ENCODE measurements around the gene ARMH2. TPM values are rescaled to one million over a fixed set of nuclear protein-coding genes. Genes with fewer than 3 reads are reported as not detected.

The ARMH2 gene
- total RNA-seq, 3 donors from 2014 or later (not counting 1 experiment from before 2014, with no cell fraction given), result 0.68 to 3.0 (median 1.2) TPM

DNA sequence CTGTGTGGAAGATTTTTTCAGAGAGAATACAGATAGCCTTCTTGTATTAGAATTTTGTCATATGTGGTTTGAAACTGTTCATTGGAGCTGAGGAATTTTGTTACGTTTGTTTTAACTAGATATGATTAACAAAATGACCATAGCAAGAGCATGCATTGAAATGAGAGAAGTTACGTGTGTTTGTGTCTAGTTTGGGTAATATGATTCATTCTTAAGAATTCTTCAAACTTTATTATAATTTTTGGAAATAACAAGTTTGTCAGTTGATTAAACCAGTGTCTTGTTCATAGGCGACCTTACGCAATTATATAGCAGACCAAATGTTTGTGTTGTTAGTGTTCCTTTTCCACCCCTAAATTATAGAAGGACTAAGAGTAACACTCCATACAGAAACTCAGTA is 18.5 kb downstream of the ARMH2 start:
- Mint-ChIP-seq H3K27me3 (ENCODE audit: low read depth in 2 of 2) (no peaks in the 10 kb centered on the region), H3K36me3 (no peaks in the 10 kb centered on the region), H3K4me1 (peaks cover 16 to 22% of the 10 kb centered on the region in 2 donors), H3K9me3 (no peaks in the 10 kb centered on the region), H3K27ac (no peak overlapping the region), H3K4me3 (no peak overlapping the region)
- Histone ChIP-seq H3K27me3 (ENCODE audit: control insufficient read depth, insufficient read depth, low read length) (no peaks in the 10 kb centered on the region), H3K27ac (ENCODE audit: low read length) (no peak overlapping the region), H3K9me3 (ENCODE audit: control insufficient read depth, insufficient read depth, low read length) (no peaks in the 10 kb centered on the region), H3K36me3 (ENCODE audit: control insufficient read depth, insufficient read depth, low read length) (peaks cover 10% of the 10 kb centered on the region), H3K4me3 (ENCODE audit: low read length) (no peak overlapping the region), H3K4me1 (ENCODE audit: control insufficient read depth, insufficient read depth, low read length) (peaks cover 11% of the 10 kb centered on the region)
- WGBS (ENCODE audit: insufficient coverage), result 89% methylated on average over 1 of the region's 4 CpGs
- intact Hi-C loops (cut with micrococcal nuclease), result no loop called here
- DNase-seq (no peak), ATAC-seq (no peak)
- TF ChIP-seq, protein P1, sequence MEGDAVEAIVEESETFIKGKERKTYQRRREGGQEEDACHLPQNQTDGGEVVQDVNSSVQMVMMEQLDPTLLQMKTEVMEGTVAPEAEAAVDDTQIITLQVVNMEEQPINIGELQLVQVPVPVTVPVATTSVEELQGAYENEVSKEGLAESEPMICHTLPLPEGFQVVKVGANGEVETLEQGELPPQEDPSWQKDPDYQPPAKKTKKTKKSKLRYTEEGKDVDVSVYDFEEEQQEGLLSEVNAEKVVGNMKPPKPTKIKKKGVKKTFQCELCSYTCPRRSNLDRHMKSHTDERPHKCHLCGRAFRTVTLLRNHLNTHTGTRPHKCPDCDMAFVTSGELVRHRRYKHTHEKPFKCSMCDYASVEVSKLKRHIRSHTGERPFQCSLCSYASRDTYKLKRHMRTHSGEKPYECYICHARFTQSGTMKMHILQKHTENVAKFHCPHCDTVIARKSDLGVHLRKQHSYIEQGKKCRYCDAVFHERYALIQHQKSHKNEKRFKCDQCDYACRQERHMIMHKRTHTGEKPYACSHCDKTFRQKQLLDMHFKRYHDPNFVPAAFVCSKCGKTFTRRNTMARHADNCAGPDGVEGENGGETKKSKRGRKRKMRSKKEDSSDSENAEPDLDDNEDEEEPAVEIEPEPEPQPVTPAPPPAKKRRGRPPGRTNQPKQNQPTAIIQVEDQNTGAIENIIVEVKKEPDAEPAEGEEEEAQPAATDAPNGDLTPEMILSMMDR (IDR thresholded peaks at IDR 0.05), result no peak

- Histone ChIP-seq H3K4me3 (ENCODE audit: low read length) (no peak overlapping the region), H3K27me3 (ENCODE audit: control insufficient read depth, insufficient read depth, low read length) (no peaks in the 10 kb centered on the region), H3K9me3 (ENCODE audit: control insufficient read depth, insufficient read depth, low read length) (no peaks in the 10 kb centered on the region), H3K27ac (ENCODE audit: low read length) (no peak overlapping the region), H3K36me3 (ENCODE audit: control insufficient read depth, insufficient read depth, low read length) (peaks cover 6% of the 10 kb centered on the region), H3K4me1 (ENCODE audit: control insufficient read depth, insufficient read depth, low read length) (peaks cover 11% of the 10 kb centered on the region)
- Mint-ChIP-seq H3K36me3 (no peaks in the 10 kb centered on the region), H3K4me3 (no peak overlapping the region), H3K9me3 (no peaks in the 10 kb centered on the region), H3K4me1 (peaks cover 17 to 28% of the 10 kb centered on the region in 2 donors), H3K27ac (no peak overlapping the region), H3K27me3 (ENCODE audit: low read depth in 2 of 2) (no peaks in the 10 kb centered on the region)
- ATAC-seq (no peak), DNase-seq (no peak)
- WGBS (ENCODE audit: insufficient coverage), result 64% methylated on average over 2 of the region's 3 CpGs
- TF ChIP-seq, protein P1 (IDR thresholded peaks at IDR 0.05), result no peak
- intact Hi-C loops (cut with micrococcal nuclease), result loop anchor here (10.0 kb wide), 1 partner anchor 115 kb away; the partner anchor contains the start of genes ACOT13 and TDP2
Measured at GRCh38 chr6:24779416-24780016, 19.2 kb downstream of the ARMH2 start.

DNA sequence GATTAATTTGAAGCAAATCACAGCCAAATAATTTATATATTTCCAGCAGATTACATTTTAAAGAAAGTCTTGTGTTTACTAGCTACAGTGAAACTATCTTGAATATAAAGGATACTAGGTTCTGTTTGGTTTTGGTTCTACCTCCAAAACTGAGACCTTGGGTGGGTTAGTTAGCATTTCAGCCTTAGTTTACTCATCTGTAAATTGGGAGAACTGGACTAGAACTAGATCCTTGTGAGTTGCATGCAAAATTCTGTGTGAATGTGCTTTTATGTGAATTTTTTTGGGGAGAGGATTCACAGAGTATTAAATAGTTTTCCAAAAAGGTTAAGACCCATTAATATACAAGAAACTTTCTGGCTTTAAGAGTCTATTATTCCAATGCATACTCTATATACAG is 19.8 kb downstream of the ARMH2 start:
- peaks cover 17 to 30% of the 10 kb centered on the region in 2 donors for H3K4me1 Mint-ChIP-seq
- no peak for ATAC-seq
- Histone ChIP-seq H3K27ac (ENCODE audit: low read length) (no peak overlapping the region), H3K9me3 (ENCODE audit: control insufficient read depth, insufficient read depth, low read length) (no peaks in the 10 kb centered on the region), H3K36me3 (ENCODE audit: control insufficient read depth, insufficient read depth, low read length) (peaks cover 2% of the 10 kb centered on the region), H3K27me3 (ENCODE audit: control insufficient read depth, insufficient read depth, low read length) (no peaks in the 10 kb centered on the region), H3K4me3 (ENCODE audit: low read length) (no peak overlapping the region), H3K4me1 (ENCODE audit: control insufficient read depth, insufficient read depth, low read length) (peaks cover 11% of the 10 kb centered on the region)
- H3K27me3 Mint-ChIP-seq (ENCODE audit: low read depth in 2 of 2), result no peaks in the 10 kb centered on the region
- H3K36me3 Mint-ChIP-seq, result no peaks in the 10 kb centered on the region
- H3K4me3 Mint-ChIP-seq, result no peak overlapping the region
- H3K27ac Mint-ChIP-seq, result no peak overlapping the region
- no peak for DNase-seq
- H3K9me3 Mint-ChIP-seq, result no peaks in the 10 kb centered on the region
- intact Hi-C loops (cut with micrococcal nuclease), result loop anchor here (10.0 kb wide), 1 partner anchor 114 kb away; the partner anchor contains the start of genes ACOT13 and TDP2
- TF ChIP-seq, protein P1 (IDR thresholded peaks at IDR 0.05), result no peak

GRCh38 chr6:24778121-24778520 is 20.6 kb downstream of the ARMH2 start:
- no peak for ATAC-seq
- no peak overlapping the region for H3K27ac ChIP-seq (ENCODE audit: low read length)
- no peaks in the 10 kb centered on the region for H3K36me3 Mint-ChIP-seq

More at GRCh38 chr6:24778121-24778520, 20.6 kb downstream of the ARMH2 start:
- TF ChIP-seq, protein P1 (IDR thresholded peaks at IDR 0.05), result no peak
- no peak for DNase-seq
- 92% methylated on average over 1 of the region's 1 CpG for WGBS (ENCODE audit: insufficient coverage)
- Mint-ChIP-seq H3K4me3 (no peak overlapping the region), H3K27ac (no peak overlapping the region), H3K9me3 (no peaks in the 10 kb centered on the region), H3K27me3 (ENCODE audit: low read depth in 2 of 2) (no peaks in the 10 kb centered on the region), H3K4me1 (peaks cover 17 to 30% of the 10 kb centered on the region in 2 donors)
- intact Hi-C loops (cut with micrococcal nuclease), result loop anchor here (10.0 kb wide), 1 partner anchor 113 kb away; the partner anchor contains the start of genes ACOT13 and TDP2
- no peaks in the 10 kb centered on the region for H3K27me3 ChIP-seq (ENCODE audit: control insufficient read depth, insufficient read depth, low read length)
- H3K9me3 ChIP-seq (ENCODE audit: control insufficient read depth, insufficient read depth, low read length), result no peaks in the 10 kb centered on the region
- H3K4me3 ChIP-seq (ENCODE audit: low read length), result no peak overlapping the region
- H3K4me1 ChIP-seq (ENCODE audit: control insufficient read depth, insufficient read depth, low read length), result peaks cover 11% of the 10 kb centered on the region
- peaks cover 2% of the 10 kb centered on the region for H3K36me3 ChIP-seq (ENCODE audit: control insufficient read depth, insufficient read depth, low read length)
